Activated CD4-positive, alpha-beta T cell treated with anti-CD3 and anti-CD28 coated beads for 36 hours (primary cell): Measurements from ENCODE around the gene ENDOD1. TPM values are rescaled to one million over a fixed set of nuclear protein-coding genes. Genes with fewer than 3 reads are reported as not detected.

Experiments
- ATAC-seq: fragments of 200-7000 bp; cut with Tn5 transposase; one replicate; pipeline ENCODE4 v1.10.0; 2021; ENCODE audit warnings: mild to moderate bottlenecking, moderate library complexity
- CTCF ChIA-PET: fragments of 350-600 bp; sonication (Branson Sonifier 250); formaldehyde crosslinking; loops from one replicate; lab custom pipeline; 2021; ENCODE audit warnings: antibody characterized with exemption; lab: Charles Lee
- POLR2A ChIA-PET: fragments of 350-600 bp; sonication (Branson Sonifier 250); formaldehyde crosslinking; loops from one replicate; lab custom pipeline; 2021; ENCODE audit warnings: antibody characterized with exemption, inconsistent platforms; lab: Charles Lee
- DNase-seq: peaks from one replicate; pipeline ENCODE4 v3.0.0-alpha.2; 2020
- H3K27ac Mint-ChIP-seq: one replicate; pipeline ENCODE4 v1.8.0; 2021; ENCODE audit warnings: mixed read lengths
- H3K27me3 Mint-ChIP-seq: one replicate; pipeline ENCODE4 v1.8.0; 2021; ENCODE audit warnings: mixed read lengths
- H3K36me3 Mint-ChIP-seq: one replicate; pipeline ENCODE4 v1.8.0; 2021; ENCODE audit warnings: low read depth, mixed read lengths
- H3K4me1 Mint-ChIP-seq: one replicate; pipeline ENCODE4 v1.8.0; 2021; ENCODE audit warnings: mixed read lengths
- H3K4me3 Mint-ChIP-seq: one replicate; pipeline ENCODE4 v1.8.0; 2021; ENCODE audit warnings: mild to moderate bottlenecking, moderate library complexity, mixed read lengths
- H3K9me3 Mint-ChIP-seq: one replicate; pipeline ENCODE4 v1.8.0; 2021; ENCODE audit warnings: low read depth, mixed read lengths
- intact Hi-C, 2 experiments: fragments of 100-400 bp; cut with DNase I in 1 of 2; cut with micrococcal nuclease in 1 of 2; formaldehyde crosslinking; loops; one replicate each; pipeline versions ENCODE4 v1.14.2 to v1.15.1; 2022 to 2024; cut with DNase I, micrococcal nuclease
- total RNA-seq, 2 experiments: library from RNA; stranded (reverse); gene quantifications; one replicate each; pipeline ENCODE4 v1.2.3, GENCODE V29; 2021

Gene ENDOD1
- total RNA-seq, 2 experiments from 2014 or later: 11.1 to 13.1 TPM

GRCh38 chr11:95058621-95059020 lies 31.0 kb upstream of the ENDOD1 start:
- no peak overlapping the region for H3K27ac Mint-ChIP-seq
- no peak overlapping the region for H3K4me3 Mint-ChIP-seq
- no peak for DNase-seq
- ChIA-PET CTCF (no interaction called here), POLR2A (no interaction called here)
- no peaks in the 10 kb centered on the region for H3K9me3 Mint-ChIP-seq
- peaks cover 18% of the 10 kb centered on the region for H3K27me3 Mint-ChIP-seq
- ATAC-seq: no peak
- H3K4me1 Mint-ChIP-seq: no peaks in the 10 kb centered on the region
- intact Hi-C loops: no loop called here
- H3K36me3 Mint-ChIP-seq: no peaks in the 10 kb centered on the region

- CTCF ChIA-PET: no interaction called here
- Mint-ChIP-seq H3K36me3 (no peaks in the 10 kb centered on the region), H3K9me3 (no peaks in the 10 kb centered on the region), H3K27me3 (peaks cover 18% of the 10 kb centered on the region), H3K27ac (no peak overlapping the region), H3K4me1 (no peaks in the 10 kb centered on the region), H3K4me3 (no peak overlapping the region)
- ATAC-seq: no peak
- DNase-seq: no peak
- POLR2A ChIA-PET: no interaction called here
- intact Hi-C loops: no loop called here
These were observed 30.6 kb upstream of the ENDOD1 start for GRCh38 chr11:95059046-95059445.

- DNase-seq: no peak
- ATAC-seq: no peak
- ChIA-PET POLR2A (no interaction called here), CTCF (interaction anchor here (1.1 kb wide), 2 partner anchors 24 to 87 kb away, joined by 3 to 4 read pairs; no protein-coding TSS in a partner anchor)
- no peaks in the 10 kb centered on the region for H3K9me3 Mint-ChIP-seq
- peaks cover 5% of the 10 kb centered on the region for H3K27me3 Mint-ChIP-seq
- peaks cover 15% of the 10 kb centered on the region for H3K4me1 Mint-ChIP-seq
- no peak overlapping the region for H3K4me3 Mint-ChIP-seq
- H3K36me3 Mint-ChIP-seq: peaks cover 7% of the 10 kb centered on the region
- H3K27ac Mint-ChIP-seq: no peak overlapping the region
- intact Hi-C loops: loop anchor here (5.0 to 10.0 kb wide), 7 partner anchors 72 to 1322 kb away; partner anchors contain the start of genes CCDC82 (in 1 of the 2), FAM76B (in 1 of the 2) and MED17 (in 1 of the 2)
These were observed 24.3 kb upstream of the ENDOD1 start for GRCh38 chr11:95065336-95065735.

GRCh38 chr11:95066716-95067038 lies 23.0 kb upstream of the ENDOD1 start, which contains the start of gene SRSF8:
Gene SRSF8 (plus strand): TSS chr11:95066919. CDS start chr11:95067227, 308 bp downstream.
- H3K4me1 Mint-ChIP-seq: peaks cover 24% of the 10 kb centered on the region
- peaks cover 14% of the 10 kb centered on the region for H3K36me3 Mint-ChIP-seq
- H3K27ac Mint-ChIP-seq: peak within 1 kb of the TSS; percentile 92
- no peaks in the 10 kb centered on the region for H3K9me3 Mint-ChIP-seq
- POLR2A ChIA-PET: interaction anchor here (0.5 to 1.9 kb wide), 5 partner anchors 18 to 725 kb away, joined by 4 to 9 read pairs (median 4); partner anchors contain the start of genes CWC15, ENDOD1 and KDM4D
- CTCF ChIA-PET: interaction anchor here (0.6 to 7.5 kb wide), 21 partner anchors 10 to 725 kb away, joined by 3 to 125 read pairs (median 5); partner anchors contain the start of genes CWC15, ENDOD1, FAM76B and KDM4D
- peak within 1 kb of the TSS; percentile 97 for H3K4me3 Mint-ChIP-seq
- intact Hi-C loops: loop anchor here (5.0 to 10.0 kb wide), 7 partner anchors 71 to 1321 kb away; partner anchors contain the start of genes CCDC82 (in 1 of the 2), FAM76B (in 1 of the 2) and MED17 (in 1 of the 2)
- DNase-seq (no peak), ATAC-seq (peak; percentile 28)
- peaks cover 2% of the 10 kb centered on the region for H3K27me3 Mint-ChIP-seq

- Mint-ChIP-seq H3K27ac (peak overlapping the region; percentile 92), H3K27me3 (peaks cover 2% of the 10 kb centered on the region), H3K4me1 (peaks cover 25% of the 10 kb centered on the region), H3K36me3 (peaks cover 14% of the 10 kb centered on the region), H3K9me3 (no peaks in the 10 kb centered on the region), H3K4me3 (peak overlapping the region; percentile 97)
- DNase-seq: peak; percentile 87
- POLR2A ChIA-PET: interaction anchor here (0.7 to 1.9 kb wide), 5 partner anchors 17 to 94 kb away, joined by 3 to 9 read pairs (median 4); partner anchors contain the start of genes CWC15, ENDOD1 and KDM4D
- ATAC-seq: peak; percentile 68
- intact Hi-C loops: loop anchor here (5.0 to 10.0 kb wide), 7 partner anchors 70 to 1320 kb away; partner anchors contain the start of genes CCDC82 (in 1 of the 2), FAM76B (in 1 of the 2) and MED17 (in 1 of the 2)
- CTCF ChIA-PET: interaction anchor here (0.6 to 7.5 kb wide), 26 partner anchors 11 to 1510 kb away, joined by 3 to 125 read pairs (median 4); partner anchors contain the start of genes CWC15, ENDOD1, FAM76B and KDM4D
These were observed 22.4 kb upstream of the ENDOD1 start for GRCh38 chr11:95067039-95067840.

GRCh38 chr11:95067841-95068219 lies 21.8 kb upstream of the ENDOD1 start:
- ChIA-PET POLR2A (interaction anchor here (0.7 to 1.9 kb wide), 5 partner anchors 17 to 94 kb away, joined by 3 to 9 read pairs (median 4); partner anchors contain the start of genes CWC15, ENDOD1 and KDM4D), CTCF (interaction anchor here (0.6 to 7.5 kb wide), 20 partner anchors 11 to 1509 kb away, joined by 3 to 125 read pairs (median 6); partner anchors contain the start of genes CWC15, ENDOD1, FAM76B and KDM4D)
- Mint-ChIP-seq H3K4me3 (peak overlapping the region; percentile 97), H3K36me3 (peaks cover 14% of the 10 kb centered on the region), H3K27ac (peak overlapping the region; percentile 92), H3K27me3 (peaks cover 2% of the 10 kb centered on the region), H3K9me3 (no peaks in the 10 kb centered on the region), H3K4me1 (peaks cover 29% of the 10 kb centered on the region)
- intact Hi-C loops: loop anchor here (1.0 to 10.0 kb wide), 14 partner anchors 21 to 1319 kb away; partner anchors contain the start of genes CWC15 (in 2 of the 2), FAM76B (in 2 of the 2), KDM4D (in 2 of the 2) and CCDC82 (in 1 of the 2)
- DNase-seq: no peak
- no peak for ATAC-seq

GRCh38 chr11:95068549-95068948 lies 21.1 kb upstream of the ENDOD1 start:
- peak; percentile 80 for ATAC-seq

GRCh38 chr11:95070471-95070870 lies 19.2 kb upstream of the ENDOD1 start:
- ChIA-PET CTCF (interaction anchor here (1.2 to 7.5 kb wide), 9 partner anchors 9 to 635 kb away, joined by 3 to 125 read pairs (median 8); partner anchors contain the start of gene ENDOD1), POLR2A (interaction anchor here (0.9 kb wide), 1 partner anchor 9 kb away, joined by 3 read pairs; no protein-coding TSS in a partner anchor)
- intact Hi-C loops: no loop called here
- no peak for ATAC-seq
- H3K4me3 Mint-ChIP-seq: no peak overlapping the region
- no peaks in the 10 kb centered on the region for H3K9me3 Mint-ChIP-seq
- H3K4me1 Mint-ChIP-seq: peaks cover 33% of the 10 kb centered on the region
- DNase-seq: no peak
- H3K27me3 Mint-ChIP-seq: no peaks in the 10 kb centered on the region
- H3K27ac Mint-ChIP-seq: no peak overlapping the region
- peaks cover 14% of the 10 kb centered on the region for H3K36me3 Mint-ChIP-seq

More at GRCh38 chr11:95068549-95068948, 21.1 kb upstream of the ENDOD1 start:
- intact Hi-C loops: loop anchor here (1.0 to 10.0 kb wide), 14 partner anchors 21 to 1319 kb away; partner anchors contain the start of genes CWC15 (in 2 of the 2), FAM76B (in 2 of the 2), KDM4D (in 2 of the 2) and CCDC82 (in 1 of the 2)
- no peaks in the 10 kb centered on the region for H3K9me3 Mint-ChIP-seq
- peak overlapping the region; percentile 97 for H3K4me3 Mint-ChIP-seq
- H3K4me1 Mint-ChIP-seq: peaks cover 33% of the 10 kb centered on the region
- ChIA-PET CTCF (interaction anchor here (0.6 to 7.5 kb wide), 18 partner anchors 10 to 926 kb away, joined by 3 to 125 read pairs (median 5); partner anchors contain the start of genes CWC15, ENDOD1, FAM76B and KDM4D), POLR2A (interaction anchor here (0.6 to 1.9 kb wide), 3 partner anchors 12 to 772 kb away, joined by 3 to 4 read pairs (median 4); no protein-coding TSS in a partner anchor)
- peaks cover 14% of the 10 kb centered on the region for H3K36me3 Mint-ChIP-seq
- peak; percentile 84 for DNase-seq
- no peaks in the 10 kb centered on the region for H3K27me3 Mint-ChIP-seq
- peak overlapping the region; percentile 92 for H3K27ac Mint-ChIP-seq

- H3K36me3 Mint-ChIP-seq: peaks cover 14% of the 10 kb centered on the region
- DNase-seq (no peak), ATAC-seq (no peak)
- CTCF ChIA-PET: interaction anchor here (1.0 to 7.5 kb wide), 5 partner anchors 11 to 82 kb away, joined by 4 to 125 read pairs (median 5); partner anchors contain the start of gene ENDOD1
- intact Hi-C loops: no loop called here
- H3K27ac Mint-ChIP-seq: no peak overlapping the region
- H3K9me3 Mint-ChIP-seq: no peaks in the 10 kb centered on the region
- H3K4me1 Mint-ChIP-seq: peaks cover 31% of the 10 kb centered on the region
- H3K27me3 Mint-ChIP-seq: no peaks in the 10 kb centered on the region
- H3K4me3 Mint-ChIP-seq: no peak overlapping the region
- POLR2A ChIA-PET: interaction anchor here (0.6 to 1.3 kb wide), 4 partner anchors 12 to 1337 kb away, joined by 3 read pairs; partner anchors contain the start of gene ENDOD1
These were observed 16.7 kb upstream of the ENDOD1 start for GRCh38 chr11:95072948-95073347.

GRCh38 chr11:95074792-95075563 lies 14.7 kb upstream of the ENDOD1 start:
- intact Hi-C loops: no loop called here
- peaks cover 23% of the 10 kb centered on the region for H3K4me1 Mint-ChIP-seq
- POLR2A ChIA-PET: no interaction called here
- H3K4me3 Mint-ChIP-seq: no peak overlapping the region
- DNase-seq (no peak), ATAC-seq (no peak)
- H3K9me3 Mint-ChIP-seq: no peaks in the 10 kb centered on the region
- H3K27ac Mint-ChIP-seq: no peak overlapping the region
- CTCF ChIA-PET: interaction anchor here (0.9 to 2.2 kb wide), 3 partner anchors 16 to 470 kb away, joined by 3 to 7 read pairs (median 3); no protein-coding TSS in a partner anchor
- H3K27me3 Mint-ChIP-seq: no peaks in the 10 kb centered on the region
- H3K36me3 Mint-ChIP-seq: peaks cover 8% of the 10 kb centered on the region
